Activated T-cell treated with anti-CD3 and anti-CD28 coated beads, Interleukin-2, amount 50 U/mL, for 24 hours (primary cell): ENCODE data around the gene WFS1.
A peak's percentile ranks its signal among the peaks of the same experiment; 100 is the strongest.

ENCODE experiments used
- DNase-seq: peaks from one replicate; pipeline ENCODE4 v3.0.0-alpha.2; 2020
- H3K27ac Mint-ChIP-seq: 2 replicates; pipeline ENCODE4 v1.8.0; 2020; ENCODE audit warnings: mild to moderate bottlenecking, mixed read lengths
- H3K27me3 Mint-ChIP-seq: 2 replicates; pipeline ENCODE4 v1.8.0; 2020; ENCODE audit warnings: mixed read lengths
- H3K36me3 Mint-ChIP-seq: 2 replicates; pipeline ENCODE4 v1.8.0; 2020; ENCODE audit warnings: low read depth, mixed read lengths
- H3K4me1 Mint-ChIP-seq: 2 replicates; pipeline ENCODE4 v1.8.0; 2020; ENCODE audit warnings: low read depth, mixed read lengths
- H3K4me3 Mint-ChIP-seq: 2 replicates; pipeline ENCODE4 v1.8.0; 2020; ENCODE audit warnings: mild to moderate bottlenecking, moderate library complexity, mixed read lengths
- H3K9me3 Mint-ChIP-seq: 2 replicates; pipeline ENCODE4 v1.8.0; 2020; ENCODE audit warnings: mixed read lengths

WFS1 gene

GRCh38 chr4:6245246-6246169 lies 24.1 kb upstream of the WFS1 start:
- Mint-ChIP-seq H3K4me1 (peaks cover 2% of the 10 kb centered on the region), H3K9me3 (peaks cover 13% of the 10 kb centered on the region), H3K27ac (no peak overlapping the region), H3K4me3 (no peak overlapping the region), H3K36me3 (no peaks in the 10 kb centered on the region), H3K27me3 (peaks cover 72% of the 10 kb centered on the region)
- no peak for DNase-seq

- no peak overlapping the region for H3K27ac Mint-ChIP-seq
- H3K4me1 Mint-ChIP-seq = peaks cover 2% of the 10 kb centered on the region
- H3K36me3 Mint-ChIP-seq = no peaks in the 10 kb centered on the region
- peaks cover 75% of the 10 kb centered on the region for H3K27me3 Mint-ChIP-seq
- peaks cover 13% of the 10 kb centered on the region for H3K9me3 Mint-ChIP-seq
- no peak for DNase-seq
- H3K4me3 Mint-ChIP-seq = no peak overlapping the region
These were observed 23.4 kb upstream of the WFS1 start for GRCh38 chr4:6246170-6246634.

GRCh38 chr4:6248394-6248793 lies 21.3 kb upstream of the WFS1 start:
- Mint-ChIP-seq H3K27ac (no peak overlapping the region), H3K27me3 (peaks cover 60% of the 10 kb centered on the region), H3K4me3 (no peak overlapping the region), H3K4me1 (peaks cover 2% of the 10 kb centered on the region), H3K36me3 (no peaks in the 10 kb centered on the region), H3K9me3 (peaks cover 13% of the 10 kb centered on the region)
- DNase-seq = no peak

DNA sequence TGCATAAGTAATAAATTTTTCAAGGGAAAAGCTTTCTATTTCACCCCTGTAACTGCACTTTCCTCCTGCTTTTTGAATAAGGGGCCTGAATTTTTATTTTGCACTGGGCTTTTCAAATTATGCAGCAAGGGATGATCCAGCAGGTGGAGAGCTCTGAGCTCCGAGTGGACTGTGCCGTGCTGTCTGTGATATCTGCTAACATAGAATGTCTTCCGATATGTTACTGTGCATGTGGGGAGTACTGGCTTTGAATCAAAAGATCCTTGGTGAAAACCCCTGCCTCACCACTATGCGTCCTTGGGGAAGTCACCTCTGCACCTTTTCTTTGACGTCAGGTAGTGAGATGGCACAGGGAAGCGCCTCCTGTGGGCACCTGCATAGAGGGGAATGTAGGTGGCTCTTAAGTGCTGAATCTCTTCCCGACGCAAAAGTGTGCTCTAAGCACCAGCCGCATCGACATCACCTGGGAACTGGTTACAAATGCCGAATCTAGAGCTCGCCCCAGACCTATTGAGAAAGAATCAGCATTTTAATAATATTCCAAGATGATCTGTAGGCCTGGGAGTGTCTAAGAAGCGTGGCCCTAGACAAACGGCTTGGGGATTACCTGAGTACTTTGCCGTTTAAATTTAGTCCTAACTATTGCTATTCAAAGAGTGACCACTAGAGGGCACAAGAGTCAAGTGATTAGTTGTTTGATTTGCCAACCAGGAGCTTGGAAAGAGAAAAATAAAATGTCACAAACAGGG lies 19.2 kb upstream of the WFS1 start:
- no peak overlapping the region for H3K27ac Mint-ChIP-seq
- DNase-seq = peak; percentile 37
- no peak overlapping the region for H3K4me3 Mint-ChIP-seq
- H3K9me3 Mint-ChIP-seq = no peaks in the 10 kb centered on the region
- H3K36me3 Mint-ChIP-seq = no peaks in the 10 kb centered on the region
- H3K4me1 Mint-ChIP-seq = peaks cover 2% of the 10 kb centered on the region
- peaks cover 49% of the 10 kb centered on the region for H3K27me3 Mint-ChIP-seq

DNA sequence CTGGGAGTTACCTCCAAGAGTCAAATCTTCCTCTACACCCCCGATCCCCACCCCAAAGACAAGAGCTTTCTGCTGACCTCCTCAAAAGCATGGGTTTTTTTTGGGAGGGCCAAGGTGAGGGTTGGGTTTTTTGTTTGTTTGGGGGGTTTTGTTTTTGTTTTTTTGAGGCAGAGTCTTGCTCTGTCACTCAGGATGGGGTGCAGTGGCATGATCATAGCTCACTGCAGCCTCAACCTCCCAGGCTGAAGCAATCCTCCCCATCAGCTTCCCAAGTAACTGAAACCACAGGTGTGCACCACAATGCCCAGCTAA lies 18.7 kb upstream of the WFS1 start:
- peaks cover 50% of the 10 kb centered on the region for H3K27me3 Mint-ChIP-seq
- DNase-seq = no peak
- no peaks in the 10 kb centered on the region for H3K9me3 Mint-ChIP-seq
- no peak overlapping the region for H3K4me3 Mint-ChIP-seq
- H3K36me3 Mint-ChIP-seq = no peaks in the 10 kb centered on the region
- peaks cover 2% of the 10 kb centered on the region for H3K4me1 Mint-ChIP-seq
- H3K27ac Mint-ChIP-seq = no peak overlapping the region

GRCh38 chr4:6251365-6251764 lies 18.3 kb upstream of the WFS1 start:
- no peak overlapping the region for H3K27ac Mint-ChIP-seq
- no peak for DNase-seq
- no peak overlapping the region for H3K4me3 Mint-ChIP-seq
- H3K27me3 Mint-ChIP-seq = peaks cover 50% of the 10 kb centered on the region
- no peaks in the 10 kb centered on the region for H3K36me3 Mint-ChIP-seq
- H3K9me3 Mint-ChIP-seq = no peaks in the 10 kb centered on the region
- peaks cover 2% of the 10 kb centered on the region for H3K4me1 Mint-ChIP-seq

- Mint-ChIP-seq H3K4me1 (peaks cover 4% of the 10 kb centered on the region), H3K27me3 (peaks cover 50% of the 10 kb centered on the region), H3K9me3 (no peaks in the 10 kb centered on the region)
These were observed 17.6 kb upstream of the WFS1 start for GRCh38 chr4:6252051-6252450.

DNA sequence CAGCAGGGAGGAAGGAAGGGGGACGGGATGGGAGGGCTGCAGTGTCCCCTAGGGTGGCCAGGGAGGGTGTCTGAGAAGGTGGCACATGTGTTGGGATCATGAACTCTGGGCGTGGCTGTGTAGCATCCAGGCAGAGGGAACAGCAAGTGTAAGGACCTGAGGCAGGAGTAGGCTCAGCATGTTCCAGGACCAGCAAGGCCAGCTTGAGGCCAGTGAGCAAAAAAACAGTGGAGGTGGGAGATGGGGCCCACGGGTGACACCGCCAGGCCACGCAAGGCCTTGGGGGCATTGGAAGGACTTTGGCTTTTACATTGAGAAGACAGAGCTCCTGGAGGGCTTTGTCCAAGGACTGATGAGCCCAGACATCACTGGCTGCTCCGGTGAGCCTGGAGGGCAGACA lies 16.5 kb upstream of the WFS1 start:
- no peaks in the 10 kb centered on the region for H3K9me3 Mint-ChIP-seq
- H3K4me1 Mint-ChIP-seq = peaks cover 11% of the 10 kb centered on the region
- no peaks in the 10 kb centered on the region for H3K36me3 Mint-ChIP-seq
- H3K27me3 Mint-ChIP-seq = peaks cover 51% of the 10 kb centered on the region
- no peak for DNase-seq
- H3K4me3 Mint-ChIP-seq = no peak overlapping the region
- H3K27ac Mint-ChIP-seq = no peak overlapping the region

More at GRCh38 chr4:6252051-6252450, 17.6 kb upstream of the WFS1 start:
- H3K4me3 Mint-ChIP-seq = no peak overlapping the region
- H3K36me3 Mint-ChIP-seq = no peaks in the 10 kb centered on the region
- no peak overlapping the region for H3K27ac Mint-ChIP-seq
- DNase-seq = no peak

- Mint-ChIP-seq H3K4me1 (peaks cover 11% of the 10 kb centered on the region), H3K27me3 (peaks cover 47% of the 10 kb centered on the region), H3K27ac (no peak overlapping the region), H3K36me3 (no peaks in the 10 kb centered on the region), H3K9me3 (no peaks in the 10 kb centered on the region), H3K4me3 (no peak overlapping the region)
- no peak for DNase-seq
These were observed 15.7 kb upstream of the WFS1 start for GRCh38 chr4:6253961-6254360.

GRCh38 chr4:6256141-6256540 lies 13.5 kb upstream of the WFS1 start:
- H3K9me3 Mint-ChIP-seq = no peaks in the 10 kb centered on the region
- no peak overlapping the region for H3K4me3 Mint-ChIP-seq
- H3K36me3 Mint-ChIP-seq = no peaks in the 10 kb centered on the region
- H3K27ac Mint-ChIP-seq = no peak overlapping the region
- H3K27me3 Mint-ChIP-seq = peaks cover 44% of the 10 kb centered on the region
- peaks cover 9% of the 10 kb centered on the region for H3K4me1 Mint-ChIP-seq
- no peak for DNase-seq

- no peaks in the 10 kb centered on the region for H3K36me3 Mint-ChIP-seq
- H3K9me3 Mint-ChIP-seq = no peaks in the 10 kb centered on the region
- H3K4me1 Mint-ChIP-seq = peaks cover 9% of the 10 kb centered on the region
- no peak for DNase-seq
- no peak overlapping the region for H3K4me3 Mint-ChIP-seq
- H3K27me3 Mint-ChIP-seq = peaks cover 52% of the 10 kb centered on the region
- no peak overlapping the region for H3K27ac Mint-ChIP-seq
These were observed 12.2 kb upstream of the WFS1 start for GRCh38 chr4:6257247-6258025.

GRCh38 chr4:6258026-6258360 lies 11.7 kb upstream of the WFS1 start:
- Mint-ChIP-seq H3K27me3 (peaks cover 52% of the 10 kb centered on the region), H3K4me1 (peaks cover 9% of the 10 kb centered on the region), H3K27ac (no peak overlapping the region), H3K36me3 (no peaks in the 10 kb centered on the region), H3K9me3 (no peaks in the 10 kb centered on the region), H3K4me3 (no peak overlapping the region)
- DNase-seq = no peak

GRCh38 chr4:6258741-6259140 lies 10.9 kb upstream of the WFS1 start:
- no peak overlapping the region for H3K27ac Mint-ChIP-seq
- H3K36me3 Mint-ChIP-seq = no peaks in the 10 kb centered on the region
- no peak overlapping the region for H3K4me3 Mint-ChIP-seq
- peaks cover 9% of the 10 kb centered on the region for H3K4me1 Mint-ChIP-seq
- no peaks in the 10 kb centered on the region for H3K9me3 Mint-ChIP-seq
- H3K27me3 Mint-ChIP-seq = peaks cover 52% of the 10 kb centered on the region
- DNase-seq = no peak

GRCh38 chr4:6259886-6260285 lies 9.8 kb upstream of the WFS1 start:
- H3K27me3 Mint-ChIP-seq = peaks cover 46% of the 10 kb centered on the region

More at GRCh38 chr4:6259886-6260285, 9.8 kb upstream of the WFS1 start:
- Mint-ChIP-seq H3K4me1 (peaks cover 9% of the 10 kb centered on the region), H3K4me3 (no peak overlapping the region), H3K27ac (no peak overlapping the region), H3K9me3 (no peaks in the 10 kb centered on the region), H3K36me3 (no peaks in the 10 kb centered on the region)
- no peak for DNase-seq
